GM12872 (cell line): ENCODE measurements around the gene MAP1LC3A.

Experiments
- CTCF ChIP-seq: IDR thresholded peaks from 3 replicates; pipeline ENCODE4 v1.5.1; 2011; ENCODE audit warnings: low read depth, mild to moderate bottlenecking, low read length, moderate library complexity; ENCODE audit not compliant: insufficient read depth

The MAP1LC3A gene

DNA sequence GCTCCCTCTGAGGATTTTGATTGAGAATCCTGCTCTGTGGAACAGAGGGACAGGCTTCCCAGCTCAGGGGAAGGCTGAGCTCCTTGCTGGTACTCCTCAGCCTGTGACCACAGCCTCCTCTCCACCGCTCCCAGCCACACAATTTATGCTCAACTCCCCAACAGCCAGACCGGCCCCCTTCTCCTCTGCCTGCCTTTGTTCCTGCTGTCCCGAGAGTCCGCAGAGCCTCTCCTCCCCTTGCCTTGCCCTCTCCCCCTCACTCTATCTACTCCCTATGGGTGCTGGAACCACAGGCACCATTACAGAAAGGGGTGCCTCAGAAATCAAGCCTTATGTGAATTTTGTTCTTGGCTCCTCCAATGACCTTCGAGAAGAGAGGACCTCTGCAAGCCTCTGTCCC, 15.9 kb downstream of the MAP1LC3A start:
- TF ChIP-seq CTCF, result no peak

DNA sequence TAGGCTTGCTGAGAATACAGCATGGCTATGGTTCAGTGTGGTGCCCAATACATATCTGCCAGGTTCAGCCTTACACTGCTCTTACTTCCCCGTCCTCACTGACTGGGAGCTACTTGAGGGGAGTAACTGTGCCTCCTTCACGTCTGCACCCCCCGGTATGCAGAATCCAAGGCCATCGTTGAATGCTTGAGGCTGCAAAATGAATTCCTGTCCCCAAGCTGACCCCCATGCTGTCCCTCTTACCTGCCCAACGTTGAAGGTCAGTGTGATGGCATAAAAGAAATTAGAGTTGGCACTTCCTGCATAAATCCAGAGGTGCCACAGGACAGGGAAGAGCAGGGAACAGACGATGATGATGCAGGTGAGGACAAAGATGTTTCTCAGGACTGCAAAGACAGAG, 16.3 kb downstream of the MAP1LC3A start:
- no peak for TF ChIP-seq CTCF

DNA sequence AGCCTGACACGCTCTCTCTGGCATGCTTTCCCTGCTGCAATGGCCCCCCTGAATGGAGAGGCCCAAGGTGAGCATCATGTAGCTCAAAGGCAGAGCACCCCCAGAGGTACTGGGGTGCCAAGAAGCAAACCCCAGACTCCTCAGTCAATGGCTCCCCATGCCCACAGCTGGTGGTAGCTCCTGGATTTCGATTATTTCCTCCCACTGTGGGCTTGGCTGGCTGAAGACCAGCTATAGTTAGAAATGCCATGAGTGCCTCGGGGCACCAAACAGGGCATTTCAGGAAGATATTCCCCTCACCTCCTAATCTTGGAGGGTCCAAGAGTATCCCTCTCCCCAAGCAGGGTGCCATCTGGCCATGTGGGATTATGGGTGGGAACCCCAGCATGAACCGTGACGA, 16.8 kb downstream of the MAP1LC3A start:
- no peak for TF ChIP-seq CTCF

GRCh38 chr20:34575756-34576155, 17.2 kb downstream of the MAP1LC3A start:
- no peak for TF ChIP-seq CTCF

GRCh38 chr20:34577061-34577460, 18.5 kb downstream of the MAP1LC3A start:
- no peak for TF ChIP-seq CTCF

DNA sequence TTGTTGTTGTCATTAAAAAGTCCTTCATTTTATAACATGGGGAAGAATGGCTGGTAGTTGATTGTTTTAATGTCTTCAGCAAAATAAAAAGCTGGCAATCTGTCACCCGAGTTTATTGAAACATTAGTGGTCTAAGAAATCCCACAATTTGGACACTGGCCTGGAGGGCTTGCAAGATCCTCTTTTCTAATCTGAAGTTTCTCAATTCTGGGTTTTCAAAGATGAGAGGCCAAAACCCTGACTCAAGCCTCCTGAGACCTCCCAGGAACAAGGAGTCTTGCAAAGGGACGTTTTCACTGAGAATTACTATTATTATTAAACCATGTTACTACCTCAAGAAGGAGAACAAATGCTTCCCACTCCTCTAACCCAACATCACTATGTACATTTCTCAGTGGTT, 19.5 kb downstream of the MAP1LC3A start:
- TF ChIP-seq CTCF, result no peak

DNA sequence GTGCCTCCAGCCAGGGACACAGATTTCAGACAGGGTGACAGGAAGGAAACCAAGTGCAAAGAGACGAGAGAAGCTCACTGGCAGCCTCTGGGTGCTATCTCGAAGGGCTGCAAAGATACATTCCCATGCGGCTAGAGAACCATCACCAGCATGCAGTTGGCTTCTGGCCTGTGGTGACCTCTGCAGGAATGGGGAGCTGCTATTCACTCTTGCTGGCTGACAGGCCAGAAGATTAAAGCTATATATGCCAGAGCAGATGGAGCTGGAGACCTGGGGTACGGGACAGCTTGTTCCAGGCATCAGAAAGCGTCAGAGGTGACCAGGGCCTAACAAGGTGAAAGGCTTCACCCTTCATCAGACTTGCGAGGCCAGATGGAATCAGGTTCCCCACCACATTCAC, 20.0 kb downstream of the MAP1LC3A start:
- TF ChIP-seq CTCF, result no peak
